ENCODE measurements around the gene MAP3K3. TPM values are rescaled to one million over a fixed set of nuclear protein-coding genes. Genes with fewer than 3 reads are reported as not detected.
"Not testable (repeated sequence)": the region's sequence is repeated elsewhere in the genome, so short reads cannot be mapped to it uniquely, and the experiment has no call there.

MAP3K3 gene
- total RNA-seq, 1 donor from 2014 or later = 12.8 TPM

DNA sequence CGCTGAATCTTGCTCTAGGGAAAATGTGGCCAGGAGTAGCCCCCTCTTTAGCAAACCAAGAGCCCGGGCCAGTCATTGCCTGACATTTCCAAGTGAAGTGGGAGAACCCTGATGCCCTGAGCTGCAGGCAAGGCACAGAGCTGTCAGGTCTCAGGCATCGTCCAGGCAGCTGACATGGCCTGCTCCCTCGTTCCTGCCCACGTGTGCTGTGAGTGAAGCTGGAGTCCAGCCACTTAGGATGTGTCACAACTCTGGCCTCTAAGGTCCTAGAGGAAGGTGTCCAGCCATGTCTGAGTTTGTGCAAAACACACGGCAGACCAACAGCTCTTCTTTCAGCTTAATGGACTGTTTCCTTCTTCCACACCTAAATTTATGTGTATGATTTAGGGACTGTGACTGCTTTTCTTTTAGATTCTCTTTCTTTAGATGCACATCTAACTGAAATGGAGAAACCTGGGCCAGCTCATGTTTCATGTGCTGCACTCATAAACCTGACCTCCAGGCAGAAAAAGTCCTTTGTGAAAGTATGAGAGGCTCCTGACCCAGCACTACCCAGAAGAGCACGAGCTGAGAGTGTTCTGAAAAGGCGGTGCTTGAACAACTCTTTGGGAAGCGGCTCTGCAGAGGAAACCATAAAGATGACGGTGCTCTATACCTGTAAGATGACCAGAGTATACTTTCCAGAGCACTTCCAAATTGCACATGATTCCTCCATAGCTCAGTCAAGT lies 92.5 kb downstream of the MAP3K3 start:
- TF ChIP-seq, protein P1, sequence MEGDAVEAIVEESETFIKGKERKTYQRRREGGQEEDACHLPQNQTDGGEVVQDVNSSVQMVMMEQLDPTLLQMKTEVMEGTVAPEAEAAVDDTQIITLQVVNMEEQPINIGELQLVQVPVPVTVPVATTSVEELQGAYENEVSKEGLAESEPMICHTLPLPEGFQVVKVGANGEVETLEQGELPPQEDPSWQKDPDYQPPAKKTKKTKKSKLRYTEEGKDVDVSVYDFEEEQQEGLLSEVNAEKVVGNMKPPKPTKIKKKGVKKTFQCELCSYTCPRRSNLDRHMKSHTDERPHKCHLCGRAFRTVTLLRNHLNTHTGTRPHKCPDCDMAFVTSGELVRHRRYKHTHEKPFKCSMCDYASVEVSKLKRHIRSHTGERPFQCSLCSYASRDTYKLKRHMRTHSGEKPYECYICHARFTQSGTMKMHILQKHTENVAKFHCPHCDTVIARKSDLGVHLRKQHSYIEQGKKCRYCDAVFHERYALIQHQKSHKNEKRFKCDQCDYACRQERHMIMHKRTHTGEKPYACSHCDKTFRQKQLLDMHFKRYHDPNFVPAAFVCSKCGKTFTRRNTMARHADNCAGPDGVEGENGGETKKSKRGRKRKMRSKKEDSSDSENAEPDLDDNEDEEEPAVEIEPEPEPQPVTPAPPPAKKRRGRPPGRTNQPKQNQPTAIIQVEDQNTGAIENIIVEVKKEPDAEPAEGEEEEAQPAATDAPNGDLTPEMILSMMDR (conservative IDR thresholded peaks at IDR 0.05; ENCODE audit: low read depth, low read length) = no peak
- H3K4me3 ChIP-seq (ENCODE audit: low read depth, low read length) = no peak overlapping the region
- no peak for DNase-seq (ENCODE audit: low read depth)

DNA sequence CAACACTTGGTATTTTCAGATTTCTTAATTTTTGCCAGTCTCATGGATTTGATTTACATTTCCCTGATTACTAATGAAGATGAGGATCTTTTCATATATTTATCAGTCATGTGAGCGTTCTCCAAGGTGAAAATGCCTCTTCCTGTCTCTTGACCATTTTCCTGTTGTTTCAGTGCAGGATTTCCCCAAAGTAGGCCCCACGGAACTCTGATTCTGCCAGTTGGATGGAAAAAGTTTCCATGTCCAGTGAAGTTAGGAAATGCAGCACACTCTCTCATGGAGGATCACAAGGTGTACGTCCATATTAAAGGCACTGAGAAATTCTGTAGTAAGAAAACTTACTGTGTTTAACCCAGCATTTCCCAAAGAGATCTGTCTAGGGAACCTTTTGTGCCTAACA lies 94.2 kb downstream of the MAP3K3 start:
- H3K4me3 ChIP-seq (ENCODE audit: low read depth, low read length) = no peak overlapping the region
- DNase-seq (ENCODE audit: low read depth) = no peak
- TF ChIP-seq, protein P1 (conservative IDR thresholded peaks at IDR 0.05; ENCODE audit: low read depth, low read length) = no peak

DNA sequence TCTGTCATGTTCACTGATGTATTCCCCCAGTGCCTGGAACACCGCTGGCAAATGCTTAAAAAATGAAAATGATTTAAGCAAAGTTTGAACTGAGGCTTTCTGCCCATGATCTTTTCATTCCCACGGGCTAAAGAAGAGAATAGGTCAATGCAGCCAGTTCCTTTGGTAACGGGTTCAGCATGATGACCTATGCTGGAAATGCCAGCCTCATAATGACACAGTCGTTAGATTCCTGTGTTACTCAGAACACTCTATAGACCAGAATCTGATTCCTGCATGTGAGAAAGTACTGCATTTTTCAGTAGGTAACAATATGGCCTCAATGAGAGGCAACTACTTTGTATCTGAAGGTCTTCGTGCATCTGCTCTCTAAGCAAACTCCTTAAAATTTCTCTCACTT lies 96.8 kb downstream of the MAP3K3 start:
- no peak overlapping the region for H3K4me3 ChIP-seq (ENCODE audit: low read depth, low read length)
- no peak for DNase-seq (ENCODE audit: low read depth)
- TF ChIP-seq, protein P1 (conservative IDR thresholded peaks at IDR 0.05; ENCODE audit: low read depth, low read length) = no peak

DNA sequence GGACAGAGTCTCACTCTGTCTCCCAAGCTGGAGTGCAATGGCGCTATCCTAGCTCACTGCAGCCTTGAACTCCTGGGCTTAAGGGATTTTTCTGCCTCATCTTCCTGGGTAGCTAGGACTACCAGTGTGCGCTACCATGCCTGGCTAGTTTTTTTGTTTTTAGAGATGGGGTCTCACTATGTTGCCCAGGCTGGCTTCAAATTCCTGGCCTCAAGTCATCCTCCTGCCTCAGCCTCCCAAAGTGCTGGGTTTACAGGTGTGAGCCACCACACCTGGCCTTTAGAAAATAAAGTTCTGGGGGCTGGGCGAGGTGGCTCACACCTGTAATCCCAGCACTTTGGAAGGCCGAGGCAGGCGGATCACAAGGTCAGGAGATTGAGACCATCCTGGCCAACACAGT lies 98.0 kb downstream of the MAP3K3 start:
- H3K4me3 ChIP-seq (ENCODE audit: low read depth, low read length); DNase-seq (ENCODE audit: low read depth): not testable (repeated sequence)

DNA sequence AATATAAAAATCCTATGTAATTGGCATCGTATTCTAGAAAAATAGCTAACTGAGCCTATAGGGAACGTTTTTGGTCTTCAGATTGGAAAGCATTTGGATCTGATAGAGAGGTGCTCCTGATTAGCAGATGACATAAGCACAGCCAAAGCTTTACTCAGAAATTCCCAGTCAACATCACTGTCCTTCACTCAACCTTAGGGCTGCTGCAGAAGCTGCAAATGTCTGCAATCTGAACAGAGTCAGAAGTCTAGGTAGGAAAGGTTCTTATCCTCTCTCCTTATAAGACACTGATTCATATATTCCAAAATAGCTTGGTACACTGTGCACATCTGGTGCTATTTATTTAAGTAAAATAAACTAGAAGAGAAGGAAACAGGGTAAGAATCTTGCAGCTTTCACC lies 100.2 kb downstream of the MAP3K3 start:
- no peak for DNase-seq (ENCODE audit: low read depth)
- TF ChIP-seq, protein P1 (conservative IDR thresholded peaks at IDR 0.05; ENCODE audit: low read depth, low read length) = no peak
- no peak overlapping the region for H3K4me3 ChIP-seq (ENCODE audit: low read depth, low read length)

DNA sequence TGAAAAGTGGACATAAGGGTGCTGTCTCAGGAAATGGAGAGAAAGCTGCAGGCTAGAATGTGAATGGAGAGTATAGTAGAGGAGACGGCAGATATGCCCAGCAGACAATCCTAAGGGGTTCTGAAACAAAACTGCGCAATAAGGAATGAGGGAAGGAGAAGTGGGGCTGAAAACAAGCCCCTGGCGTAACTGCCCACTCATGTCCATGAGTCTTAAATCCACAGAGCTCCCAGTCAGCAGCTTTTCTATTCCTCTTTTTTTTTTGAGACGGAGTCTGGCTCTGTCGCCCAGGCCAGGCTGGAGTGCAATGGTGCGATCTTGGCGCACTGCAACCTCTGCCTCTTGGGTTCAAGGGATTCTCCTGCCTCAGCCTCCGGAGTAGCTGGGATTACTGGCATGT lies 113.5 kb downstream of the MAP3K3 start:
- DNase-seq (ENCODE audit: low read depth) = no peak
- H3K4me3 ChIP-seq (ENCODE audit: low read depth, low read length) = no peak overlapping the region
- TF ChIP-seq, protein P1 (conservative IDR thresholded peaks at IDR 0.05; ENCODE audit: low read depth, low read length) = no peak

DNA sequence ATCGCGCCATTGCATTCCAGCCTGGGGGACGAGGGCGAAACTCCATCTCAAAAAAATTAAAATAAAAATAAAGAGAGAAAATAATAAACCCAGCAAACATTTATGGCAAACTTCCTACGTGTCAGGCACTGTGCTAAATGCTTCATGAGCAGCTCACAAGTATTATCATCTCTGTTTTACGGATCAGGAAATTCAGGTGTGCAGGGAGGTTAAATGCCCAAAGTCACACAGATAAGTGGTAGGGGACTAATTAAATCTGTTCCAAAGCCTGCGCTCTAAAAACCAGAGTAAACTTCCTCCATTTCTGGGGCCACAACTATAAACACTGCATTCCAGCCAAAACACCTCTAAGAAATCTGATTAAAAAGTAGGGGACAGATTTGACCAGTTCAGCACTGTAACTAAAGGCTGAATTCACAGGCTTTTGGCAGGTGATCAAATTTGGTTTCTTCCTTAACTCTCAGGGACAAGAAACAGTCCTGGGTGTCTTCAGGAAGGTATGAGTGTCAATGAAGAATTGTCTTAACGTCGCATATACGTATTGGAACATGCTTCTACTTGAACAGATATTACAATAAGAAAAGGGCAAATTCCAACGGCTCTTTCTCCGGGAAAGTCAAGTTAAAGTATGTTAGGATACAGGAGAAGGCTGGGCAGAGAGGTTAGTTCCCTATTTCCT lies 118.4 kb downstream of the MAP3K3 start:
- peak overlapping the region; percentile 81 for H3K4me3 ChIP-seq (ENCODE audit: low read depth, low read length)
- TF ChIP-seq, protein P1 (conservative IDR thresholded peaks at IDR 0.05; ENCODE audit: low read depth, low read length) = no peak
- DNase-seq (ENCODE audit: low read depth) = no peak
